GM23338 (cell line): Measurements from ENCODE around the gene ERCC6. TPM values are rescaled to one million over a fixed set of nuclear protein-coding genes. Genes with fewer than 3 reads are reported as not detected.
A peak's percentile ranks its signal among the peaks of the same experiment; 100 is the strongest.

ENCODE experiments used
- ATAC-seq: fragments of 200-7000 bp; cut with Tn5 transposase; 3 replicates; pipeline ENCODE4 v1.9.1; 2020
- DNase-seq: peaks from one replicate; pipeline ENCODE4 v3.0.0-alpha.2; 2015; ENCODE audit warnings: low spot score
- H2AFZ ChIP-seq: fragments of 200-600 bp; sonication (generic); 2 replicates; pipeline ENCODE4 v1.8.0; 2016; ENCODE audit warnings: antibody characterized with exemption, mild to moderate bottlenecking, moderate library complexity
- H3F3A ChIP-seq: fragments of 200-600 bp; sonication (generic); replicated peaks from 2 replicates; pipeline ENCODE4 v1.8.0; 2017; ENCODE audit warnings: antibody characterized with exemption, mixed run types, low read depth
- H3K27ac ChIP-seq: fragments of 200-600 bp; sonication (generic); 2 replicates; pipeline ENCODE4 v1.6.1; 2016; ENCODE audit warnings: low read depth
- H3K27me3 ChIP-seq: fragments of 200-600 bp; sonication (generic); 2 replicates; pipeline ENCODE4 v1.8.0; 2016; ENCODE audit warnings: mild to moderate bottlenecking, mixed run types, moderate library complexity; ENCODE audit not compliant: insufficient read depth
- H3K36me3 ChIP-seq: fragments of 200-600 bp; sonication (generic); 2 replicates; pipeline ENCODE4 v1.8.0; 2016; ENCODE audit warnings: mild to moderate bottlenecking; ENCODE audit not compliant: insufficient read depth
- H3K4me1 ChIP-seq: fragments of 200-600 bp; sonication (generic); 2 replicates; pipeline ENCODE4 v1.8.0; 2016; ENCODE audit warnings: mild to moderate bottlenecking, moderate library complexity; ENCODE audit not compliant: insufficient read depth
- H3K4me2 ChIP-seq: fragments of 200-600 bp; sonication (generic); 2 replicates; pipeline ENCODE4 v1.7.1; 2017; ENCODE audit warnings: mixed run types
- H3K4me3 ChIP-seq: fragments of 200-600 bp; sonication (generic); 2 replicates; pipeline ENCODE4 v1.6.1; 2016; ENCODE audit warnings: mixed run types
- H3K79me2 ChIP-seq: fragments of 200-600 bp; sonication (generic); replicated peaks from 2 replicates; pipeline ENCODE4 v1.8.0; 2017; ENCODE audit warnings: mild to moderate bottlenecking; ENCODE audit not compliant: insufficient read depth
- H3K9me2 ChIP-seq: fragments of 200-600 bp; sonication (generic); 2 replicates; pipeline ENCODE4 v1.8.0; 2017; ENCODE audit not compliant: insufficient read depth
- H4K20me1 ChIP-seq: fragments of 200-600 bp; sonication (generic); replicated peaks from 2 replicates; pipeline ENCODE4 v1.8.0; 2017; ENCODE audit warnings: mild to moderate bottlenecking; ENCODE audit not compliant: insufficient read depth
- H3K27ac Mint-ChIP-seq: 2 replicates; pipeline ENCODE4 v1.8.0; 2020; ENCODE audit warnings: inconsistent platforms, mild to moderate bottlenecking, moderate library complexity, mixed read lengths
- H3K27me3 Mint-ChIP-seq: 3 replicates; pipeline ENCODE4 v1.8.0; 2022; ENCODE audit warnings: low read depth, mild to moderate bottlenecking, moderate library complexity, mixed read lengths, inconsistent platforms; ENCODE audit not compliant: insufficient read depth, poor library complexity
- H3K36me3 Mint-ChIP-seq: 3 replicates; pipeline ENCODE4 v1.8.0; 2021; ENCODE audit warnings: low read depth, mild to moderate bottlenecking, inconsistent platforms, moderate library complexity, mixed read lengths
- H3K4me1 Mint-ChIP-seq: 3 replicates; pipeline ENCODE4 v1.8.0; 2020; ENCODE audit warnings: mild to moderate bottlenecking, inconsistent platforms, mixed read lengths
- H3K4me3 Mint-ChIP-seq: 3 replicates; pipeline ENCODE4 v1.8.0; 2021; ENCODE audit warnings: moderate library complexity, mild to moderate bottlenecking, inconsistent platforms, mixed read lengths
- H3K9me3 Mint-ChIP-seq: 3 replicates; pipeline ENCODE4 v1.8.0; 2020; ENCODE audit warnings: moderate library complexity, mild to moderate bottlenecking, inconsistent platforms, mixed read lengths
- CREB1 ChIP-seq: fragments of 250-450 bp; sonication (Bioruptor Pico); IDR thresholded peaks from 2 replicates; pipeline ENCODE4 v1.5.0; 2020; ENCODE audit warnings: low read depth, mild to moderate bottlenecking, moderate library complexity
- CTCF ChIP-seq, 2 experiments: fragments of 200-600 bp in 1 of 2; sonication (generic) in 1 of 2; conservative IDR thresholded peaks; 2 replicates each; pipeline versions ENCODE4 v1.5.1 to v1.6.1; 2016 to 2017; ENCODE audit warnings: antibody characterized with exemption in 2 of 2, low read depth in 2 of 2, mild to moderate bottlenecking in 2 of 2, moderate library complexity in 1 of 2
- ETS1 ChIP-seq: IDR thresholded peaks from 2 replicates; pipeline ENCODE4 v1.6.1; 2016; ENCODE audit warnings: antibody characterized with exemption
- EZH2 ChIP-seq: fragments of 200-600 bp; sonication (generic); IDR thresholded peaks from one replicate; pipeline ENCODE4 v1.8.0; 2017; ENCODE audit warnings: antibody characterized with exemption, mild to moderate bottlenecking, low read depth; ENCODE audit not compliant: unreplicated experiment
- EZH2phosphoT487 ChIP-seq: fragments of 200-600 bp; sonication (generic); IDR thresholded peaks from one replicate; pipeline ENCODE4 v1.8.1; 2018; ENCODE audit warnings: antibody characterized with exemption; ENCODE audit not compliant: unreplicated experiment
- JUNB ChIP-seq: IDR thresholded peaks from one replicate; pipeline ENCODE4 v1.6.1; 2016; ENCODE audit warnings: antibody characterized with exemption; ENCODE audit not compliant: unreplicated experiment
- NANOG ChIP-seq: IDR thresholded peaks from 2 replicates; pipeline ENCODE4 v1.6.1; 2016; ENCODE audit warnings: antibody characterized with exemption, borderline replicate concordance
- POLR2AphosphoS5 ChIP-seq: IDR thresholded peaks from 2 replicates; pipeline ENCODE4 v1.6.1; 2016; ENCODE audit warnings: antibody characterized with exemption, low read depth
- REST ChIP-seq: IDR thresholded peaks from one replicate; pipeline ENCODE4 v1.6.1; 2018; ENCODE audit warnings: antibody characterized with exemption; ENCODE audit not compliant: unreplicated experiment
- STAT1 ChIP-seq: IDR thresholded peaks from one replicate; pipeline ENCODE4 v1.6.1; 2016; ENCODE audit warnings: antibody characterized with exemption; ENCODE audit not compliant: unreplicated experiment
- ZNF114 ChIP-seq: fragments of 250-450 bp; sonication (Bioruptor Pico); IDR thresholded peaks from 2 replicates; pipeline ENCODE4 v1.5.0; 2020; ENCODE audit warnings: mild to moderate bottlenecking, moderate library complexity
- ZNF331 ChIP-seq: fragments of 250-450 bp; sonication (Bioruptor Pico); IDR thresholded peaks from 2 replicates; pipeline ENCODE4 v1.5.0; 2020; ENCODE audit warnings: low read depth, mild to moderate bottlenecking, moderate library complexity
- polyA plus RNA-seq: library from polyadenylated mRNA; unstranded; fragments of >200 nt; fragmentation: Nextera tagmentation; extraction: Ambion mirVana; gene quantifications from 2 replicates; pipeline ENCODE4 v1.2.1, GENCODE V29; 2016
- total RNA-seq: library from RNA; depleted of rRNA; stranded (reverse); fragments of >200 nt; shearing (Covaris generic); gene quantifications from 2 replicates; pipeline ENCODE4 v1.2.3, GENCODE V29; 2014
- TF ChIP-seq, protein P1 (sequence below): fragments of 250-450 bp; sonication (Bioruptor Pico); IDR thresholded peaks from 2 replicates; pipeline ENCODE4 v1.5.0; 2020; ENCODE audit warnings: mild to moderate bottlenecking, moderate library complexity

ERCC6 gene
- total and polyA plus RNA-seq, 2 experiments from 2014 or later, result 2.5 to 13.8 TPM

GRCh38 chr10:49505589-49505988, 33.3 kb downstream of the ERCC6 start:
- no peaks in the 10 kb centered on the region for H3K36me3 Mint-ChIP-seq
- Histone ChIP-seq H3K4me2 (peak overlapping the region; percentile 21; the same call in 1 of the 2 replicates), H3K27me3 (no peaks in the 10 kb centered on the region), H3K4me3 (no peak overlapping the region), H3K4me1 (peaks cover 36% of the 10 kb centered on the region), H3K9me2 (no peaks in the 10 kb centered on the region), H2AFZ (no peak overlapping the region), H4K20me1 (no peaks in the 10 kb centered on the region), H3K79me2 (no peaks in the 10 kb centered on the region), H3K27ac (no peak overlapping the region), H3F3A (no peaks in the 10 kb centered on the region), H3K36me3 (no peaks in the 10 kb centered on the region)
- ATAC-seq, result no peak
- H3K27ac Mint-ChIP-seq, result no peak overlapping the region
- no peaks in the 10 kb centered on the region for H3K9me3 Mint-ChIP-seq
- no peak overlapping the region for H3K4me3 Mint-ChIP-seq
- TF ChIP-seq EZH2phosphoT487 (no peak), JUNB (no peak), ZNF114 (no peak), REST (no peak), POLR2AphosphoS5 (no peak), ETS1 (no peak), ZNF331 (CRISPR knock-in tag) (no peak), EZH2 (no peak), CTCF (conservative IDR thresholded peaks at IDR 0.05; ENCODE audit: low read depth in 2 of 2) (no peak), CREB1 (CRISPR knock-in tag) (no peak), NANOG (no peak), STAT1 (no peak)
- TF ChIP-seq, protein P1, sequence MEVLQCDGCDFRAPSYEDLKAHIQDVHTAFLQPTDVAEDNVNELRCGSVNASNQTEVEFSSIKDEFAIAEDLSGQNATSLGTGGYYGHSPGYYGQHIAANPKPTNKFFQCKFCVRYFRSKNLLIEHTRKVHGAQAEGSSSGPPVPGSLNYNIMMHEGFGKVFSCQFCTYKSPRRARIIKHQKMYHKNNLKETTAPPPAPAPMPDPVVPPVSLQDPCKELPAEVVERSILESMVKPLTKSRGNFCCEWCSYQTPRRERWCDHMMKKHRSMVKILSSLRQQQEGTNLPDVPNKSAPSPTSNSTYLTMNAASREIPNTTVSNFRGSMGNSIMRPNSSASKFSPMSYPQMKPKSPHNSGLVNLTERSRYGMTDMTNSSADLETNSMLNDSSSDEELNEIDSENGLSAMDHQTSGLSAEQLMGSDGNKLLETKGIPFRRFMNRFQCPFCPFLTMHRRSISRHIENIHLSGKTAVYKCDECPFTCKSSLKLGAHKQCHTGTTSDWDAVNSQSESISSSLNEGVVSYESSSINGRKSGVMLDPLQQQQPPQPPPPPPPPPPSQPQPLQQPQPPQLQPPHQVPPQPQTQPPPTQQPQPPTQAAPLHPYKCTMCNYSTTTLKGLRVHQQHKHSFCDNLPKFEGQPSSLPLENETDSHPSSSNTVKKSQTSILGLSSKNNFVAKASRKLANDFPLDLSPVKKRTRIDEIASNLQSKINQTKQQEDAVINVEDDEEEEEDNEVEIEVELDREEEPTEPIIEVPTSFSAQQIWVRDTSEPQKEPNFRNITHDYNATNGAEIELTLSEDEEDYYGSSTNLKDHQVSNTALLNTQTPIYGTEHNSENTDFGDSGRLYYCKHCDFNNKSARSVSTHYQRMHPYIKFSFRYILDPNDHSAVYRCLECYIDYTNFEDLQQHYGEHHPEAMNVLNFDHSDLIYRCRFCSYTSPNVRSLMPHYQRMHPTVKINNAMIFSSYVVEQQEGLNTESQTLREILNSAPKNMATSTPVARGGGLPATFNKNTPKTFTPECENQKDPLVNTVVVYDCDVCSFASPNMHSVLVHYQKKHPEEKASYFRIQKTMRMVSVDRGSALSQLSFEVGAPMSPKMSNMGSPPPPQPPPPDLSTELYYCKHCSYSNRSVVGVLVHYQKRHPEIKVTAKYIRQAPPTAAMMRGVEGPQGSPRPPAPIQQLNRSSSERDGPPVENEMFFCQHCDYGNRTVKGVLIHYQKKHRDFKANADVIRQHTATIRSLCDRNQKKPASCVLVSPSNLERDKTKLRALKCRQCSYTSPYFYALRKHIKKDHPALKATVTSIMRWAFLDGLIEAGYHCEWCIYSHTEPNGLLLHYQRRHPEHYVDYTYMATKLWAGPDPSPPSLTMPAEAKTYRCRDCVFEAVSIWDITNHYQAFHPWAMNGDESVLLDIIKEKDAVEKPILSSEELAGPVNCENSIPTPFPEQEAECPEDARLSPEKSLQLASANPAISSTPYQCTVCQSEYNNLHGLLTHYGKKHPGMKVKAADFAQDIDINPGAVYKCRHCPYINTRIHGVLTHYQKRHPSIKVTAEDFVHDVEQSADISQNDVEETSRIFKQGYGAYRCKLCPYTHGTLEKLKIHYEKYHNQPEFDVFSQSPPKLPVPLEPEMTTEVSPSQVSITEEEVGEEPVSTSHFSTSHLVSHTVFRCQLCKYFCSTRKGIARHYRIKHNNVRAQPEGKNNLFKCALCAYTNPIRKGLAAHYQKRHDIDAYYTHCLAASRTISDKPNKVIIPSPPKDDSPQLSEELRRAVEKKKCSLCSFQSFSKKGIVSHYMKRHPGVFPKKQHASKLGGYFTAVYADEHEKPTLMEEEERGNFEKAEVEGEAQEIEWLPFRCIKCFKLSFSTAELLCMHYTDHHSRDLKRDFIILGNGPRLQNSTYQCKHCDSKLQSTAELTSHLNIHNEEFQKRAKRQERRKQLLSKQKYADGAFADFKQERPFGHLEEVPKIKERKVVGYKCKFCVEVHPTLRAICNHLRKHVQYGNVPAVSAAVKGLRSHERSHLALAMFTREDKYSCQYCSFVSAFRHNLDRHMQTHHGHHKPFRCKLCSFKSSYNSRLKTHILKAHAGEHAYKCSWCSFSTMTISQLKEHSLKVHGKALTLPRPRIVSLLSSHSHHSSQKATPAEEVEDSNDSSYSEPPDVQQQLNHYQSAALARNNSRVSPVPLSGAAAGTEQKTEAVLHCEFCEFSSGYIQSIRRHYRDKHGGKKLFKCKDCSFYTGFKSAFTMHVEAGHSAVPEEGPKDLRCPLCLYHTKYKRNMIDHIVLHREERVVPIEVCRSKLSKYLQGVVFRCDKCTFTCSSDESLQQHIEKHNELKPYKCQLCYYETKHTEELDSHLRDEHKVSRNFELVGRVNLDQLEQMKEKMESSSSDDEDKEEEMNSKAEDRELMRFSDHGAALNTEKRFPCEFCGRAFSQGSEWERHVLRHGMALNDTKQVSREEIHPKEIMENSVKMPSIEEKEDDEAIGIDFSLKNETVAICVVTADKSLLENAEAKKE (CRISPR knock-in tag), result no peak
- H3K27me3 Mint-ChIP-seq, result no peaks in the 10 kb centered on the region
- H3K4me1 Mint-ChIP-seq, result peaks cover 25% of the 10 kb centered on the region
- DNase-seq, result no peak
